Neural cell (in vitro differentiated cells): ENCODE measurements around the gene DUSP5. TPM values are rescaled to one million over a fixed set of nuclear protein-coding genes. Genes with fewer than 3 reads are reported as not detected.

Source experiments
- H2AFZ ChIP-seq: fragments of 200-600, 300-800 bp; sonication (generic), shearing (Covaris generic); 2 replicates; pipeline ENCODE4 v1.6.0; 2014; ENCODE audit warnings: low read depth, mild to moderate bottlenecking, antibody characterized with exemption, low read length, moderate library complexity
- H3F3A ChIP-seq: fragments of 200-600 bp; shearing (Covaris generic); 2 replicates; pipeline ENCODE4 v1.6.1; 2016; ENCODE audit warnings: mild to moderate bottlenecking, moderate library complexity, mixed read lengths, antibody characterized with exemption, low read length; ENCODE audit not compliant: insufficient read depth, poor library complexity, severe bottlenecking
- H3K27ac ChIP-seq: fragments of 200-600, 300-800 bp; sonication (generic), shearing (Covaris generic); 2 replicates; pipeline ENCODE4 v1.5.1; 2014; ENCODE audit warnings: mild to moderate bottlenecking, low read length, moderate library complexity
- H3K27me3 ChIP-seq: fragments of 300-800, 200-600 bp; sonication (generic), shearing (Covaris generic); 2 replicates; pipeline ENCODE4 v1.6.0; 2014; ENCODE audit warnings: mild to moderate bottlenecking, low read depth, low read length, moderate library complexity; ENCODE audit not compliant: insufficient read depth
- H3K36me3 ChIP-seq: fragments of 300-800, 200-600 bp; sonication (generic), shearing (Covaris generic); 2 replicates; pipeline ENCODE4 v1.5.1; 2014; ENCODE audit warnings: mild to moderate bottlenecking, antibody characterized with exemption, low read length, moderate library complexity; ENCODE audit not compliant: insufficient read depth
- H3K4me2 ChIP-seq: fragments of 300-800, 200-600 bp; sonication (generic), shearing (Covaris generic); 2 replicates; pipeline ENCODE4 v1.6.0; 2014; ENCODE audit warnings: mild to moderate bottlenecking, low read length
- H3K4me3 ChIP-seq: fragments of 300-800, 200-600 bp; sonication (generic), shearing (Covaris generic); 2 replicates; pipeline ENCODE4 v1.5.1; 2014; ENCODE audit warnings: mild to moderate bottlenecking, low read length, moderate library complexity
- H3K79me2 ChIP-seq: fragments of 200-600 bp; shearing (Covaris generic); replicated peaks from 2 replicates; pipeline ENCODE4 v1.6.0; 2014; ENCODE audit warnings: mild to moderate bottlenecking, low read length, moderate library complexity; ENCODE audit not compliant: insufficient read depth
- H3K9ac ChIP-seq: fragments of 300-800, 200-600 bp; sonication (generic), shearing (Covaris generic); 2 replicates; pipeline ENCODE4 v1.6.1; 2016; ENCODE audit warnings: mild to moderate bottlenecking, low read length, mixed read lengths
- H3K9me2 ChIP-seq: fragments of 200-600 bp; shearing (Covaris generic); 2 replicates; pipeline ENCODE4 v1.6.1; 2016; ENCODE audit warnings: mild to moderate bottlenecking, low read length, mixed read lengths; ENCODE audit not compliant: insufficient read depth
- H3K9me3 ChIP-seq: fragments of 200-600, 300-800 bp; sonication (generic), shearing (Covaris generic); 2 replicates; pipeline ENCODE4 v1.6.1; 2016; ENCODE audit warnings: mild to moderate bottlenecking, mixed run types, low read length, moderate library complexity, mixed read lengths
- H4K20me1 ChIP-seq: fragments of 200-600 bp; shearing (Covaris generic); 2 replicates; pipeline ENCODE4 v1.6.1; 2016; ENCODE audit warnings: mild to moderate bottlenecking, mixed run types; ENCODE audit not compliant: insufficient read depth
- CTCF ChIP-seq: fragments of 450-650 bp; IDR thresholded peaks from 2 replicates; pipeline ENCODE4 v1.5.1; 2014; ENCODE audit warnings: antibody characterized with exemption, mild to moderate bottlenecking, moderate library complexity; ENCODE audit not compliant: poor library complexity, severe bottlenecking
- EP300 ChIP-seq: fragments of 450-650 bp; conservative IDR thresholded peaks from 2 replicates; pipeline ENCODE4 v1.6.1; 2014; ENCODE audit warnings: antibody characterized with exemption, mild to moderate bottlenecking, moderate library complexity; ENCODE audit not compliant: poor library complexity, severe bottlenecking
- EZH2 ChIP-seq: fragments of 200-600, 300-800 bp; shearing (Covaris generic), sonication (generic); IDR thresholded peaks from 2 replicates; pipeline ENCODE4 v1.6.1; 2014; ENCODE audit warnings: antibody characterized with exemption, low read length, borderline replicate concordance, mild to moderate bottlenecking; ENCODE audit not compliant: insufficient read depth, poor library complexity, severe bottlenecking
- MXI1 ChIP-seq: fragments of 450-650 bp; conservative IDR thresholded peaks from 2 replicates; pipeline ENCODE4 v1.6.1; 2014; ENCODE audit warnings: antibody characterized with exemption, mild to moderate bottlenecking; ENCODE audit not compliant: poor library complexity, severe bottlenecking
- POLR2AphosphoS5 ChIP-seq: IDR thresholded peaks from 2 replicates; pipeline ENCODE4 v1.6.1; 2012
- RAD21 ChIP-seq: fragments of 450-650 bp; conservative IDR thresholded peaks from 2 replicates; pipeline ENCODE4 v1.6.1; 2014; ENCODE audit warnings: antibody characterized with exemption, mild to moderate bottlenecking, moderate library complexity
- SMC3 ChIP-seq: fragments of 450-650 bp; conservative IDR thresholded peaks from 2 replicates; pipeline ENCODE4 v1.6.1; 2014; ENCODE audit warnings: antibody characterized with exemption, mild to moderate bottlenecking, moderate library complexity; ENCODE audit not compliant: poor library complexity
- TAF1 ChIP-seq: IDR thresholded peaks from 2 replicates; pipeline ENCODE4 v1.6.1; 2012; ENCODE audit warnings: low read depth
- polyA plus RNA-seq: library from polyadenylated mRNA; depleted of rRNA; stranded (reverse); fragments of >200 nt; gene quantifications from 2 replicates; pipeline ENCODE4 v1.2.3, GENCODE V29; 2014
- TF ChIP-seq, protein P1 (sequence below): IDR thresholded peaks from 2 replicates; pipeline ENCODE4 v1.6.1; 2012; ENCODE audit warnings: borderline replicate concordance

DUSP5 gene
- polyA plus RNA-seq, 1 donor from 2014 or later, result 2.2 TPM

DNA sequence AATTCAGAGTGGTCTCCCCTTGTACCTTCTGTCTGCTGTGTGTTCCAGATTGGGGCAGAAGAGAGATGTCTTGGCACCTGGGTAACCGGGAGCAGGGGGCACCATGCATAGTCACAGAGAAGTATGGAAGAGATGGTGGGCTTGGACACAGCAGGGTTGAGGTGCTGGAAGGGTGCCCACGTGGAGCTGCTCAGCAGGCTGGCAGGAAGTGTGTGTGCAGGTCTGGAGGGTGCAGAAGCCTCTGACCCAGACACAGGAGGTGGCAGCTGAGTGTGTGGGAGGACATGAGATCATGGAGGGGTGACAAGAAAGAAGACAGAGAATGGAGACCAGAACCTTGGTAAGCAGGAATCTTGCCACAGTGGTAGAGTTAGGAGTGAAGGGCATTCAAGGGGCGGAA lies 42.3 kb upstream of the DUSP5 start:
- no peaks in the 10 kb centered on the region for H3F3A ChIP-seq
- H3K27me3 ChIP-seq, result no peaks in the 10 kb centered on the region
- H3K4me3 ChIP-seq, result no peak overlapping the region
- no peak overlapping the region for H2AFZ ChIP-seq
- H3K36me3 ChIP-seq, result no peaks in the 10 kb centered on the region
- H4K20me1 ChIP-seq, result no peaks in the 10 kb centered on the region
- H3K4me2 ChIP-seq, result no peak overlapping the region
- no peaks in the 10 kb centered on the region for H3K79me2 ChIP-seq
- H3K9me3 ChIP-seq, result no peaks in the 10 kb centered on the region
- H3K27ac ChIP-seq, result no peak overlapping the region
- H3K9ac ChIP-seq, result no peak overlapping the region
- TF ChIP-seq POLR2AphosphoS5 (no peak), SMC3 (no peak), MXI1 (no peak), TAF1 (no peak), RAD21 (no peak), CTCF (no peak), EZH2 (no peak), EP300 (no peak)
- TF ChIP-seq, protein P1, sequence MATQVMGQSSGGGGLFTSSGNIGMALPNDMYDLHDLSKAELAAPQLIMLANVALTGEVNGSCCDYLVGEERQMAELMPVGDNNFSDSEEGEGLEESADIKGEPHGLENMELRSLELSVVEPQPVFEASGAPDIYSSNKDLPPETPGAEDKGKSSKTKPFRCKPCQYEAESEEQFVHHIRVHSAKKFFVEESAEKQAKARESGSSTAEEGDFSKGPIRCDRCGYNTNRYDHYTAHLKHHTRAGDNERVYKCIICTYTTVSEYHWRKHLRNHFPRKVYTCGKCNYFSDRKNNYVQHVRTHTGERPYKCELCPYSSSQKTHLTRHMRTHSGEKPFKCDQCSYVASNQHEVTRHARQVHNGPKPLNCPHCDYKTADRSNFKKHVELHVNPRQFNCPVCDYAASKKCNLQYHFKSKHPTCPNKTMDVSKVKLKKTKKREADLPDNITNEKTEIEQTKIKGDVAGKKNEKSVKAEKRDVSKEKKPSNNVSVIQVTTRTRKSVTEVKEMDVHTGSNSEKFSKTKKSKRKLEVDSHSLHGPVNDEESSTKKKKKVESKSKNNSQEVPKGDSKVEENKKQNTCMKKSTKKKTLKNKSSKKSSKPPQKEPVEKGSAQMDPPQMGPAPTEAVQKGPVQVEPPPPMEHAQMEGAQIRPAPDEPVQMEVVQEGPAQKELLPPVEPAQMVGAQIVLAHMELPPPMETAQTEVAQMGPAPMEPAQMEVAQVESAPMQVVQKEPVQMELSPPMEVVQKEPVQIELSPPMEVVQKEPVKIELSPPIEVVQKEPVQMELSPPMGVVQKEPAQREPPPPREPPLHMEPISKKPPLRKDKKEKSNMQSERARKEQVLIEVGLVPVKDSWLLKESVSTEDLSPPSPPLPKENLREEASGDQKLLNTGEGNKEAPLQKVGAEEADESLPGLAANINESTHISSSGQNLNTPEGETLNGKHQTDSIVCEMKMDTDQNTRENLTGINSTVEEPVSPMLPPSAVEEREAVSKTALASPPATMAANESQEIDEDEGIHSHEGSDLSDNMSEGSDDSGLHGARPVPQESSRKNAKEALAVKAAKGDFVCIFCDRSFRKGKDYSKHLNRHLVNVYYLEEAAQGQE, result no peak
- no peaks in the 10 kb centered on the region for H3K9me2 ChIP-seq

DNA sequence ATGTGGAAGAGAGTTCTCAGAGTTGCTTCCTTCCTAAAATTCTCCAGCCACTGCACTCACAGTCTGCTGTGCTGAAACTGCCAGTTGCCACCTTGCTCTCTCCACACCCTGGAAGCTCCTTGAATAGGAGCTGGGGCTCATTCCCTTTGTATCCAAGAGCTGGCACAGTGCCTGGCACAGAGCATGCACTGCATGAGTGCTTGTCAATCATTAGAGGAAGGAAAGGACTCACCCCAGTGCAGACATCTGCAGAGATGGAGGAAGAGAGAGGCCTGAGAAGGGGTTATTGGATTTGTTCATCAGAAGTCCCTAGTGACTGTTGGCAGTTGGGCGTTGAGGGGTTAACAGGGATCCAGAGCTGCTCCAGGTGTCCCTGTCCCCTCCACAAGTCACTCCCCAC lies 41.7 kb upstream of the DUSP5 start:
- Histone ChIP-seq H3K4me2 (no peak overlapping the region), H3K9me3 (no peaks in the 10 kb centered on the region), H3K36me3 (no peaks in the 10 kb centered on the region), H2AFZ (no peak overlapping the region), H3F3A (no peaks in the 10 kb centered on the region), H3K27me3 (no peaks in the 10 kb centered on the region), H3K27ac (no peak overlapping the region), H3K79me2 (no peaks in the 10 kb centered on the region), H3K4me3 (no peak overlapping the region), H3K9ac (no peak overlapping the region), H4K20me1 (no peaks in the 10 kb centered on the region), H3K9me2 (no peaks in the 10 kb centered on the region)
- TF ChIP-seq, protein P1, result no peak
- TF ChIP-seq CTCF (no peak), POLR2AphosphoS5 (no peak), TAF1 (no peak), EZH2 (no peak), RAD21 (no peak), MXI1 (no peak), SMC3 (no peak), EP300 (no peak)
